ENCODE data around the gene GBF1. TPM values are rescaled to one million over a fixed set of nuclear protein-coding genes. Genes with fewer than 3 reads are reported as not detected.

Gene GBF1
- total RNA-seq, 2 experiments from 2014 or later: 28.8 to 30.9 TPM

DNA sequence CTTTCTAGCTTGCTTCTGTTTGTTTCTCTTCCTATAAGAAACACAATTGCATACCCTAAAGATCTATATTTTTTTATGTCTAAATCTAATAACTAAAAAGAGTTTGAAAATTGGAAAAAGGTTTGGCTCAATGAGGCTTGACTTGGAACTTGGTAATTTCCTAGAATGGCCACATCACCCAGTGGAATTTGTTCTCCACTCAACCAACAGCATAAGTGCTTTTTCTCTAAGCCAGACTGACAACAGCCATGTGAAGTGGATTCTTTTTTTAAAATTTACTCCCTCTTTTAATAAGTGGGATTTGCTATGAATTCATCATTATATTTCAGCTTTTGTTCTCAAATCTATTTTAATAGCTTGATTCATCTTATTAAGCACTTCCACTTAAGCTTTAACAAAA, 33.8 kb downstream of the GBF1 start:
- no peak overlapping the region for H3K27ac Mint-ChIP-seq
- no peaks in the 10 kb centered on the region for H3K9me3 ChIP-seq (ENCODE audit: control insufficient read depth in 1 of 2, insufficient read depth in 1 of 2, low read length in 2 of 2)
- peaks cover 5% of the 10 kb centered on the region for H3K36me3 ChIP-seq (ENCODE audit: insufficient read depth, low read length)
- no peak overlapping the region for H3K4me3 ChIP-seq (ENCODE audit: low read length)
- TF ChIP-seq, protein P1, sequence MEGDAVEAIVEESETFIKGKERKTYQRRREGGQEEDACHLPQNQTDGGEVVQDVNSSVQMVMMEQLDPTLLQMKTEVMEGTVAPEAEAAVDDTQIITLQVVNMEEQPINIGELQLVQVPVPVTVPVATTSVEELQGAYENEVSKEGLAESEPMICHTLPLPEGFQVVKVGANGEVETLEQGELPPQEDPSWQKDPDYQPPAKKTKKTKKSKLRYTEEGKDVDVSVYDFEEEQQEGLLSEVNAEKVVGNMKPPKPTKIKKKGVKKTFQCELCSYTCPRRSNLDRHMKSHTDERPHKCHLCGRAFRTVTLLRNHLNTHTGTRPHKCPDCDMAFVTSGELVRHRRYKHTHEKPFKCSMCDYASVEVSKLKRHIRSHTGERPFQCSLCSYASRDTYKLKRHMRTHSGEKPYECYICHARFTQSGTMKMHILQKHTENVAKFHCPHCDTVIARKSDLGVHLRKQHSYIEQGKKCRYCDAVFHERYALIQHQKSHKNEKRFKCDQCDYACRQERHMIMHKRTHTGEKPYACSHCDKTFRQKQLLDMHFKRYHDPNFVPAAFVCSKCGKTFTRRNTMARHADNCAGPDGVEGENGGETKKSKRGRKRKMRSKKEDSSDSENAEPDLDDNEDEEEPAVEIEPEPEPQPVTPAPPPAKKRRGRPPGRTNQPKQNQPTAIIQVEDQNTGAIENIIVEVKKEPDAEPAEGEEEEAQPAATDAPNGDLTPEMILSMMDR (IDR thresholded peaks at IDR 0.05): no peak
- H3K4me1 ChIP-seq (ENCODE audit: insufficient read depth, low read length): peaks cover 13% of the 10 kb centered on the region
- DNase-seq: no peak
- ATAC-seq (ENCODE audit: poor library complexity): no peak
- H3K4me3 Mint-ChIP-seq: no peak overlapping the region
- H3K27me3 Mint-ChIP-seq: no peaks in the 10 kb centered on the region
- H3K9me3 Mint-ChIP-seq: no peaks in the 10 kb centered on the region
- no peak overlapping the region for H3K27ac ChIP-seq (ENCODE audit: low read depth in 1 of 2, low read length in 2 of 2)
- ChIA-PET POLR2A (no interaction called here), CTCF (no interaction called here)
- intact Hi-C loops (cut with DNase I, micrococcal nuclease): no loop called here
- H3K27me3 ChIP-seq (ENCODE audit: control insufficient read depth in 1 of 2, insufficient read depth in 2 of 2, low read length in 2 of 2): no peaks in the 10 kb centered on the region
- H3K4me1 Mint-ChIP-seq (ENCODE audit: low read depth): peaks cover 49% of the 10 kb centered on the region
- peaks cover 41% of the 10 kb centered on the region for H3K36me3 Mint-ChIP-seq (ENCODE audit: low read depth)

DNA sequence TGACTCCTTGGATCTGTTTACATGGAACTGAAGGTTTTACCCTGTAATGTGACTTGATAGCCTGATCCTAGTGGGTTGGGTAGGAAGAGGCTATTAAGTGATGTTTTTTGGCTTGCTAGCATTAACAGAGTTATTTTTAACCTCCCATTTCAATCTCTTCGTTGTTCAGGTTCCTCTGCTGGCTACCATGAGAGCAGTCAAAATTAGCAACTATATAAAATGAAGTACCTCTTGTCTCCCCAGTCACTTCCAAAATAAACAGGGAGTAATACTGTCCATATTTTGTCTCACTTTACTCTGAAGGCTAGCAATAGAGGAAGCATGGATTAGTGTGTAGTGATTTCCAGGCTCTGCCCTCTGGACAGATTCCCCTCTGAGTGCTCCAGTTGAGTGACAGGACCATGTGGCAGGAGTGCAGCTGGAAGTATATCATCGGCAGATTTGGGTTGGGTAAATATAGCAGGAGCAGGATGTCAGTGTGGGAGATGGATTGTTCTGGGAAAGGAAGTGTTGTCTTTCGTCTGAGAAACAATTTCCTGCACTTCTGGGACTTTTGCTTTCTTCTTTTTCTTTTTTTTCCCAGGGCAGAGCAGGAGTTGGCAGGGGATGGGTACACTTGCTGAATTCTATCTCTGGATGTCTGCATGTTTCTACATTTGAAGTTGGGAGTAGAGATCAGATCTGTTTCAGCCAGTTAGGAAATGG, 35.2 kb downstream of the GBF1 start:
- no peak overlapping the region for H3K4me3 Mint-ChIP-seq
- no peak overlapping the region for H3K4me3 ChIP-seq (ENCODE audit: low read length)

DNA sequence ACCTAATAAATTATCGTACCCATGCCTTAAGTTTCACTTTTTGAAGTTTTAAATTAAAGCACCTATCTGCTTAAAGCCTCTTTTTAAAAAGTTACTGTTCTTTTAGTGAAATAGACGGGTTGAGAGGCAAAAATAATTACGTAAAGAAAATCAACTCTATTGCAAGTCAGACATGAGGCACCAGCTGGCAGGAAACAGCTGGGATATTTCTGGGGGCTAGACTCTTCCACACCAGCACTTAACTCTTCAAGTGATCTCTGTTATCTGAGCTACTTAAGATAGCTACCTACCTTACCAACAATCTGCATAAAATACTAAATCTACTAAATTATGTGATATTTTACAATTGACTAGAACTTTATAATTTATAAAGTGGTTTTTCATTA, 35.8 kb downstream of the GBF1 start:
- TF ChIP-seq, protein P1 (IDR thresholded peaks at IDR 0.05): no peak
- H3K4me1 Mint-ChIP-seq (ENCODE audit: low read depth): peaks cover 66% of the 10 kb centered on the region
- peaks cover 56% of the 10 kb centered on the region for H3K36me3 Mint-ChIP-seq (ENCODE audit: low read depth)
- H3K27ac Mint-ChIP-seq: no peak overlapping the region
- DNase-seq: no peak
- Histone ChIP-seq H3K27me3 (ENCODE audit: control insufficient read depth in 1 of 2, insufficient read depth in 2 of 2, low read length in 2 of 2) (no peaks in the 10 kb centered on the region), H3K9me3 (ENCODE audit: control insufficient read depth in 1 of 2, insufficient read depth in 1 of 2, low read length in 2 of 2) (no peaks in the 10 kb centered on the region), H3K27ac (ENCODE audit: low read depth in 1 of 2, low read length in 2 of 2) (no peak overlapping the region), H3K36me3 (ENCODE audit: insufficient read depth, low read length) (peaks cover 9% of the 10 kb centered on the region), H3K4me3 (ENCODE audit: low read length) (no peak overlapping the region), H3K4me1 (ENCODE audit: insufficient read depth, low read length) (peaks cover 13% of the 10 kb centered on the region)
- POLR2A ChIA-PET: no interaction called here
- no peak for ATAC-seq (ENCODE audit: poor library complexity)
- H3K4me3 Mint-ChIP-seq: no peak overlapping the region
- H3K27me3 Mint-ChIP-seq: no peaks in the 10 kb centered on the region
- CTCF ChIA-PET: interaction anchor here (1.3 kb wide), 1 partner anchor 21 kb away, joined by 4 read pairs; no protein-coding TSS in a partner anchor
- intact Hi-C loops (cut with DNase I, micrococcal nuclease): no loop called here
- H3K9me3 Mint-ChIP-seq: no peaks in the 10 kb centered on the region

More for the DNA sequence above, 35.2 kb downstream of the GBF1 start:
- intact Hi-C loops (cut with DNase I, micrococcal nuclease): no loop called here
- no peaks in the 10 kb centered on the region for H3K9me3 Mint-ChIP-seq
- peaks cover 9% of the 10 kb centered on the region for H3K36me3 ChIP-seq (ENCODE audit: insufficient read depth, low read length)
- POLR2A ChIA-PET: no interaction called here
- no peak for DNase-seq
- H3K36me3 Mint-ChIP-seq (ENCODE audit: low read depth): peaks cover 56% of the 10 kb centered on the region
- H3K27me3 ChIP-seq (ENCODE audit: control insufficient read depth in 1 of 2, insufficient read depth in 2 of 2, low read length in 2 of 2): no peaks in the 10 kb centered on the region
- H3K27ac ChIP-seq (ENCODE audit: low read depth in 1 of 2, low read length in 2 of 2): no peak overlapping the region
- no peak for ATAC-seq (ENCODE audit: poor library complexity)
- peaks cover 62% of the 10 kb centered on the region for H3K4me1 Mint-ChIP-seq (ENCODE audit: low read depth)
- H3K4me1 ChIP-seq (ENCODE audit: insufficient read depth, low read length): peaks cover 13% of the 10 kb centered on the region
- CTCF ChIA-PET: no interaction called here
- H3K27ac Mint-ChIP-seq: peak overlapping the region; percentile 8
- TF ChIP-seq, protein P1 (IDR thresholded peaks at IDR 0.05): no peak
- no peaks in the 10 kb centered on the region for H3K27me3 Mint-ChIP-seq
- H3K9me3 ChIP-seq (ENCODE audit: control insufficient read depth in 1 of 2, insufficient read depth in 1 of 2, low read length in 2 of 2): no peaks in the 10 kb centered on the region
